AG04449 (cell line): ENCODE data around the gene GID4.

Source experiments
- CTCF ChIA-PET: fragments of 350-600 bp; formaldehyde crosslinking; extraction: SDS; loops from one replicate; lab custom pipeline; 2021; ENCODE audit warnings: antibody characterized with exemption; lab: Yijun Ruan, JAX
- POLR2A ChIA-PET: fragments of 400-600, 350-600 bp; formaldehyde crosslinking; extraction: SDS; loops from one replicate; lab custom pipeline; 2020; ENCODE audit warnings: antibody characterized with exemption, inconsistent platforms; lab: Yijun Ruan, JAX
- DNase-seq: peaks from one replicate; pipeline ENCODE4 v3.0.0-alpha.2; 2010; ENCODE audit warnings: low read depth, low spot score
- H3K4me3 ChIP-seq: 2 replicates; pipeline ENCODE4 v1.5.1; 2011; ENCODE audit warnings: low read depth, mild to moderate bottlenecking, control low read depth, low read length
- TF ChIP-seq, protein P1 (sequence below): IDR thresholded peaks from one replicate; pipeline ENCODE4 v1.5.1; 2011; ENCODE audit warnings: mild to moderate bottlenecking, moderate library complexity, low read length, control low read depth, inconsistent platforms; ENCODE audit not compliant: insufficient read depth; ENCODE audit errors: missing control alignments

Gene GID4

DNA sequence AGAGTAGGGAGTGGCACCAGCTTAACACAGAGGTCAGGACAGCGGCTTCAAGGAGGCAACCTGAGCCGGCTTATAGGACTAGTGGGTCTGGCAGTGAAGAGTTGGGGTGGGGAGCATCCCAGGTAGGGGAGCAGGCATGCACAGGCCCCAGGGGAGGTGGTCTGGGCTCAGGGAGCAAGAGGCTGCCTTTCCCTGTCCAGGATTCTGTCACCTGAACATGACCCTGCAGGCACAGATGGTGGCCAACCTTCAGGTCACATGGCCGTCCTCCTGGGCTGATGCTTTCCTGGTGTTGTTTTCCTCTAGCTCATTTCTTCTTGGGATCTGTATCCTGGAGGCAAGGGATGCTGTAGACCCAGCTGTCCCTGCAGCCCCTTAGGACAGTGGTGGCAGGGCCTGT lies 65.8 kb downstream of the GID4 start:
- CTCF ChIA-PET: no interaction called here
- TF ChIP-seq, protein P1, sequence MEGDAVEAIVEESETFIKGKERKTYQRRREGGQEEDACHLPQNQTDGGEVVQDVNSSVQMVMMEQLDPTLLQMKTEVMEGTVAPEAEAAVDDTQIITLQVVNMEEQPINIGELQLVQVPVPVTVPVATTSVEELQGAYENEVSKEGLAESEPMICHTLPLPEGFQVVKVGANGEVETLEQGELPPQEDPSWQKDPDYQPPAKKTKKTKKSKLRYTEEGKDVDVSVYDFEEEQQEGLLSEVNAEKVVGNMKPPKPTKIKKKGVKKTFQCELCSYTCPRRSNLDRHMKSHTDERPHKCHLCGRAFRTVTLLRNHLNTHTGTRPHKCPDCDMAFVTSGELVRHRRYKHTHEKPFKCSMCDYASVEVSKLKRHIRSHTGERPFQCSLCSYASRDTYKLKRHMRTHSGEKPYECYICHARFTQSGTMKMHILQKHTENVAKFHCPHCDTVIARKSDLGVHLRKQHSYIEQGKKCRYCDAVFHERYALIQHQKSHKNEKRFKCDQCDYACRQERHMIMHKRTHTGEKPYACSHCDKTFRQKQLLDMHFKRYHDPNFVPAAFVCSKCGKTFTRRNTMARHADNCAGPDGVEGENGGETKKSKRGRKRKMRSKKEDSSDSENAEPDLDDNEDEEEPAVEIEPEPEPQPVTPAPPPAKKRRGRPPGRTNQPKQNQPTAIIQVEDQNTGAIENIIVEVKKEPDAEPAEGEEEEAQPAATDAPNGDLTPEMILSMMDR: no peak
- POLR2A ChIA-PET: no interaction called here
- no peak overlapping the region for H3K4me3 ChIP-seq
- no peak for DNase-seq

DNA sequence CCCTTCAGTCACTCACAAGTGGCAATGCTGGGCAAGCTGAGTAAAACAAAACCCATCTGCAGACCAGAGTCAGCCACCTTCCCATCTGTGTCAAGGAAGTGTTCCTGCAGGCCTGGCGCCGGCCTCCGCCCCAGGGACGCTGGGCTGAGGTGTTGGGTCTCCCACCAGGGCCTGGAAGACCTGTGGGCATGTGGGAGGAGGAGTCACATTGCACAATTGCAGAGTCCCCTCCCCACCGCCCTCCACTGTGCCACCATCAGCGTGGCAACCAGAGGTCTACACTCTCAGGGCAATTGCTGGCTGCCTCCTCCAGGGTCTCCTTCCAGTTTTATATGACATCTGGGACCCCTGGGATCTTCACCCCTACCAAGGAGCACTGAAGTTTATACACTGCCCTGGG lies 66.4 kb downstream of the GID4 start:
- DNase-seq: no peak
- ChIA-PET POLR2A (no interaction called here), CTCF (no interaction called here)
- no peak overlapping the region for H3K4me3 ChIP-seq
- TF ChIP-seq, protein P1: no peak

DNA sequence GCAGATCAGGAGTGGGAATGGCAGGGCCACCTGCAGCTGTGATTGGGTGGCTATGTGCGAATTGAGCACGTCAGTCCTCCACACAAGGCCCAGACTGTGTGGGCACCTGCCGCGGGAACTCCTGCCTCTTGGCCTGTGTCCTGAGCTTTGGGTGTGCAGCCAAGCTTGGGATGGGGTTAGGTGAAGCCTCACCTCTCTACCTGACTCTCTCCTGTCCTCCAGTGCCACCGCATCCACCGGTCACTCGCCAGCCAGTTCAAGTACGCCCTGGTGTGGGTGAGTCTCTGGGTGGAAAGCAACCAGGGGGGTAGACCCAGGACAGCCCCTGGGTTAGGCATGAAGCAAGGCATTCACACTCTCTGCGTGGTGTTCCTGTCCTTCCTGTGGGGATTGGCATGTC lies 67.0 kb downstream of the GID4 start:
- CTCF ChIA-PET: no interaction called here
- H3K4me3 ChIP-seq: no peak overlapping the region
- DNase-seq: no peak
- TF ChIP-seq, protein P1: no peak
- POLR2A ChIA-PET: no interaction called here

DNA sequence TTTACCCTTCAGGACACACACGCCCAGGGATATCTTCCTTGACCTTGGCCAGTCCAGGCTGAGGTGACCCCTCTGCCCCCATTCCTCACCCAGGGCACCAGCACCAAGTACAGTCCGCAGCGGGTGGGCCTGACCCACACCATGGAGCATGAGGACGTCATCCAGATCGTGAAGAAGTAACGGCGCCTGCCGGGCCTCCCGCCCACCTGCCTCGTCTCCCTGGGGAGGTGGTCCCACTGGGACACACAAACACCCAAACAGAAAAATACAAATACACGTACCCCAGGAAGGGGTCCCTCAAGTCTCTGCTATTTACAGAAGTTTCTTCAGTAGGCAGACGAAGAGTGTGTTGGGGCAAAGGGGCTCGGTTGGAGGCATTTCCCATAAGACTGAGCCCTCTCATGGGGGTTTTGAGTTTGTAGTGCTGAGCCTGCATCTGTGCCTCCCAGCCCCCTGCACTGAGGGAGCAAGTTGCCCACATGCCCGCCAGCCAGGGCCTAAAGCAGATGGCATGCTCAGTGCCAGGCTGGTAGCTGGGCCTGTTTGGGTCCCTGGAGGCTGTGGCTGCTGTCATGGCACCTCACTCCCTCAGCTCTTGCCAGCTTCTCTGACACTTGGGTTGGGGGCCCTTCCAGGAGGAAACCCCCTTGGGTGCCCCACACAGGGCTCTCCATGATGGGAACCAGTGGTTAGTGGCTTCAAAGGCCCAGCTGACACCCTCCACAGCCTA lies 68.0 kb downstream of the GID4 start:
- no peak for DNase-seq
- CTCF ChIA-PET: no interaction called here
- POLR2A ChIA-PET: no interaction called here
- no peak overlapping the region for H3K4me3 ChIP-seq
- TF ChIP-seq, protein P1: no peak

DNA sequence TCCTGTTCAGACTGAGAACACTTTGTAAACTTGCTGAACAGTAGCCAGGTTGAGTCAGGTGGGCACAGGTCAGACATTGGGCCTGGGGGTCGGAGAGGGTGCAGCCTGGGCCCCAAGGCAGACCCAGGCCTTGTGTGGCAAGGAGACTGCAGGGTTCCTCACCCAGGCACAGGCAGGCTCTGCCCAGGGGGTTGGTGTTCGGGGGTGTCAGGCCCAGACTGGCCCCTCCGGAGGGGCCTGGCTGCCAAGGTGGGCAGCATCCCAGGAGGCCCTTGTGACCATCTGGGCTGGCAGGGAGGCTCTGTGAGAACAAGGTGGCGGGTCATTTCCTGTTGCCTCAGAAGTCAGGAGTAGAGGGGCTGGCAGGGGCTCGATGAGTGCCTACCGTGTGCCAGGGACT lies 68.8 kb downstream of the GID4 start:
- H3K4me3 ChIP-seq: no peak overlapping the region
- ChIA-PET CTCF (no interaction called here), POLR2A (no interaction called here)
- DNase-seq: no peak
- TF ChIP-seq, protein P1: no peak

DNA sequence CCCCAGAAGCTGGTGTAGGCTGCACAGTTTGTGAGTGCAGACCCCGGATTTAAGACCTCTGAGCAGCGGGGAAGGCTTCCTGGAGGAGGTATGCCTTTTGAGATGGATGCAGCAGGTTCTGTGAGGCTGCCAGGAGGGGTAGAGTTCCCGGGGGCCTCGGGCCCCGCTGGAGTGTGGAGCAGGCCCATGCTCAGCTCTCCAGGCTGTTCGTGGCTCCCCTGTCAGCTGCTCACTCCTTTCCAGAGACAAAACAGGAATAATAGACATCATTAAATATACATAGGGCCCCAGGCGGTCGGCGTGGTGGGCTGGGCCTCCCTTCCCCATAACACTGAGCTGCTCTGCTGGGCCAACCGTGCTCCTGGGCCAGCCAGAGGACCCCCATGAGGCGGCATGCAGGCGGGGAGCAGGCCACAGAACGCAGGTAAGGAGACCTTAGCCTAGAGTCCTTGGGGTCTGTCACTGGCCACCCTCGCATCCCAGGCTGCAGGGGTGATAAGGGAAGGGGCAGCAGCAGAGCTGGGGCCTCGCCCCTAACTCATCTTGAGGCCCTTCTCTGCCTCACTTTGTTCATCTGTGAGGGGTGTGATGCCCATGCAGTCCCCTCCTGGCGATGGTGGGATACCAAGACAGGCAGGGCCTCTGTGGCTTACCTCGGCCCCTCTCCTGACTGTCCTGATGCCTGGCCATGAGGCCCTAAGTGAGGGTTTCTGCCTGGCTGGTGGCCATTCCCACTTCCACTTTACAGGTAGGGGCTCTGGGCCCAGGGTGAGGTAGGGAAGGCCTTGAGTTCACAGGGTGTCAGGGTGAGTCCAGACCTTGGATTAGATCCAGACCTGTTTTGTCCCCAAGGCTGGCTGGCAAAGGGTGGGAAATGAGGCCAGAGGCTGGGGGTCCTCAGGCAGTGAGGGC lies 69.4 kb downstream of the GID4 start, which contains the start of gene MYO15A:
MYO15A (plus strand) TSS at position 356 of the 912 bp plus-strand sequence. CDS start 10,045 bp downstream, outside the sequence.
- ChIA-PET CTCF (interaction anchor here (1.7 kb wide), 1 partner anchor 34 kb away, joined by 9 read pairs; no protein-coding TSS in a partner anchor), POLR2A (no interaction called here)
- no peak for DNase-seq
- no peak within 1 kb of the TSS for H3K4me3 ChIP-seq
- TF ChIP-seq, protein P1: no peak
